Activated B cell treated with CpG ODN at 0.5 μM for 24 hours (primary cell): ENCODE data around the gene ERN1. TPM values are rescaled to one million over a fixed set of nuclear protein-coding genes. Genes with fewer than 3 reads are reported as not detected.

Experiments used
- ATAC-seq: fragments of 200-7000 bp; cut with Tn5 transposase; one replicate; pipeline ENCODE4 v1.10.0; 2021; ENCODE audit warnings: low read depth, mild to moderate bottlenecking, moderate library complexity
- CTCF ChIA-PET: fragments of 350-600 bp; sonication (Branson Sonifier 250); formaldehyde crosslinking; loops from one replicate; lab custom pipeline; 2021; ENCODE audit warnings: antibody characterized with exemption; lab: Charles Lee
- POLR2A ChIA-PET: fragments of 350-600 bp; sonication (Branson Sonifier 250); formaldehyde crosslinking; loops from one replicate; lab custom pipeline; 2021; ENCODE audit warnings: antibody characterized with exemption; lab: Charles Lee
- DNase-seq: peaks from one replicate; pipeline ENCODE4 v3.0.0; 2022
- H3K27ac Mint-ChIP-seq: one replicate; pipeline ENCODE4 v1.8.0; 2020; ENCODE audit warnings: mixed read lengths
- H3K27me3 Mint-ChIP-seq: one replicate; pipeline ENCODE4 v1.8.0; 2021; ENCODE audit warnings: mixed read lengths
- H3K36me3 Mint-ChIP-seq: one replicate; pipeline ENCODE4 v1.8.0; 2021; ENCODE audit warnings: low read depth, mixed read lengths
- H3K4me1 Mint-ChIP-seq: one replicate; pipeline ENCODE4 v1.8.0; 2021; ENCODE audit warnings: mixed read lengths
- H3K4me3 Mint-ChIP-seq: one replicate; pipeline ENCODE4 v1.8.0; 2020; ENCODE audit warnings: mild to moderate bottlenecking, mixed read lengths
- H3K9me3 Mint-ChIP-seq: one replicate; pipeline ENCODE4 v1.8.0; 2020; ENCODE audit warnings: mixed read lengths
- intact Hi-C: fragments of 100-400 bp; cut with micrococcal nuclease; formaldehyde crosslinking; loops from one replicate; pipeline ENCODE4 v1.15.1; 2024
- total RNA-seq: library from RNA; stranded (reverse); gene quantifications from 2 replicates; pipeline ENCODE4 v1.2.3, GENCODE V29; 2022
- TF ChIP-seq, protein P1 (sequence below): fragments of 200-600 bp; IDR thresholded peaks from one replicate; pipeline ENCODE4 v1.8.0; 2022; ENCODE audit warnings: antibody characterized with exemption, mild to moderate bottlenecking

Gene ERN1
- total RNA-seq, 1 donor from 2014 or later, result 12.9 TPM

DNA sequence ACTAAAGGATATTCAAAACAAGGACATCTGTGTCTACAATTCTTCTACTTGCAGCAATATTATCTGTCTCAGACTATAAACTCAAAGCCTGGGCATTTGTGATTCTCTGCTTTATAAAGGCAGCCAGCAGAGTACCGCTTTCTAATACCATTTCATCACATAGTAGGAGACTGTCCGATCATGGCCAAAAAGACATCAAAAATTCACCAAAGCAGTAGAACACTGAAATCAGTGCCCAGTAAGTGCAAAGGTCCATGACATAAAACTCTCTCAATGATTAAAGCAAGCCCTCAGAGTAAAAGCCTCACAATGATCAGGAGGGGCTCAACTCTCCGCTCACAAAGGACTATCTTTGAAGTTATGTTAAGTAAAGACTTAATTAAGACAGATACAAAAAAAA, 23.0 kb downstream of the ERN1 start:
- ChIA-PET POLR2A (no interaction called here), CTCF (interaction anchor here (0.9 kb wide), 1 partner anchor 27 kb away, joined by 3 read pairs; no protein-coding TSS in a partner anchor)
- DNase-seq (no peak), ATAC-seq (no peak)
- Mint-ChIP-seq H3K4me3 (no peak overlapping the region), H3K4me1 (peaks cover 2% of the 10 kb centered on the region), H3K9me3 (no peaks in the 10 kb centered on the region), H3K36me3 (no peaks in the 10 kb centered on the region), H3K27ac (no peak overlapping the region), H3K27me3 (no peaks in the 10 kb centered on the region)
- intact Hi-C loops, result no loop called here
- TF ChIP-seq, protein P1, sequence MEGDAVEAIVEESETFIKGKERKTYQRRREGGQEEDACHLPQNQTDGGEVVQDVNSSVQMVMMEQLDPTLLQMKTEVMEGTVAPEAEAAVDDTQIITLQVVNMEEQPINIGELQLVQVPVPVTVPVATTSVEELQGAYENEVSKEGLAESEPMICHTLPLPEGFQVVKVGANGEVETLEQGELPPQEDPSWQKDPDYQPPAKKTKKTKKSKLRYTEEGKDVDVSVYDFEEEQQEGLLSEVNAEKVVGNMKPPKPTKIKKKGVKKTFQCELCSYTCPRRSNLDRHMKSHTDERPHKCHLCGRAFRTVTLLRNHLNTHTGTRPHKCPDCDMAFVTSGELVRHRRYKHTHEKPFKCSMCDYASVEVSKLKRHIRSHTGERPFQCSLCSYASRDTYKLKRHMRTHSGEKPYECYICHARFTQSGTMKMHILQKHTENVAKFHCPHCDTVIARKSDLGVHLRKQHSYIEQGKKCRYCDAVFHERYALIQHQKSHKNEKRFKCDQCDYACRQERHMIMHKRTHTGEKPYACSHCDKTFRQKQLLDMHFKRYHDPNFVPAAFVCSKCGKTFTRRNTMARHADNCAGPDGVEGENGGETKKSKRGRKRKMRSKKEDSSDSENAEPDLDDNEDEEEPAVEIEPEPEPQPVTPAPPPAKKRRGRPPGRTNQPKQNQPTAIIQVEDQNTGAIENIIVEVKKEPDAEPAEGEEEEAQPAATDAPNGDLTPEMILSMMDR, result no peak

DNA sequence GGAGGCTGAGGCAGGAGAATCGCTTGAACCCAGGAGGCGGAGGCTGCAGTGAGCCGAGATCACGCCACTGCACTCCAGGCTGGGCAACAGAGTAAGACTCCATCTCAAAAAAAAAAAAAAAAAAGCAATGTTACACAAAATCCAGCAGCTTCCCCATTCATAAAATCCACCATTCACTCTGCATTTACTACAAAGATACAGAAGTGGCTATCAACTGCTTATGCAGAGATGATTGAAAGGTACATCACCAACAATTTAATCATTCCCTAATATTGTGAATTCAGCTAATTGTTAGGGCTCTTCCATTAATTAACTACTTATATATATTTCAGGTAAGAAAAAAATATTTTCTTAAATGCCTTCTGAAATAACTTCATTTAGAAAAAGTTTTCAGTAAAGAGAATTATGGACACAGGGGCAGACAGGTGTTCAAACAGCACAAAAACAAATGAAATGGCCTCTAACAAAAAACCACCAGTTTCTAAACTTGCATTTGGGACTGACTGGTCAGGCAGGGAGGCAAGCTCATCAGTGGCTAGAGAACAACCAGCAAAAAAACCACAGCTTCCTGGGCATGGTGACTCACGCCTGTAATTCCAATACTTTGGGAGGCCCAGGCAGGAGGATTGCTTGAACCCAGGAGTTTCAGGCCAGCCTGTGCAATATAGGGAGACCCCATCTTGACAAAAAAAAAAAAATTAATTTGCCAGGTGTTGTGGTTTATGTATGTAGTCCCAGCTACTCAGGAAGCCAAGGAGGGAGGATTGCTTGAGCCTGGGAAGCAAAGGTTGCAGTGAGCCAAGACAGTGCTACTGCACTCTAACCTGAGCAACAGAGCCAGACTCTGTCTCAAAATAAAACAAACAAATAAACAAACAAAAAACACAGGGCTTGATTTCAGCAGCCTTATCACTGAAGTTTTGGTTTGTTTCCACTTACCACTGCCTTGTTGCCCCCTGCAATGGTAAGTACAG, 26.3 kb downstream of the ERN1 start:
- intact Hi-C loops, result no loop called here
- DNase-seq, result no peak
- CTCF ChIA-PET, result interaction anchor here (0.6 kb wide), 1 partner anchor 30 kb away, joined by 4 read pairs; no protein-coding TSS in a partner anchor
- no peak for ATAC-seq
- Mint-ChIP-seq H3K27me3 (no peaks in the 10 kb centered on the region), H3K27ac (no peak overlapping the region), H3K36me3 (no peaks in the 10 kb centered on the region), H3K4me3 (no peak overlapping the region), H3K9me3 (no peaks in the 10 kb centered on the region), H3K4me1 (no peaks in the 10 kb centered on the region)
- TF ChIP-seq, protein P1, result no peak
- POLR2A ChIA-PET, result interaction anchor here (0.6 to 0.9 kb wide), 2 partner anchors 25 to 354 kb away, joined by 3 read pairs; no protein-coding TSS in a partner anchor

DNA sequence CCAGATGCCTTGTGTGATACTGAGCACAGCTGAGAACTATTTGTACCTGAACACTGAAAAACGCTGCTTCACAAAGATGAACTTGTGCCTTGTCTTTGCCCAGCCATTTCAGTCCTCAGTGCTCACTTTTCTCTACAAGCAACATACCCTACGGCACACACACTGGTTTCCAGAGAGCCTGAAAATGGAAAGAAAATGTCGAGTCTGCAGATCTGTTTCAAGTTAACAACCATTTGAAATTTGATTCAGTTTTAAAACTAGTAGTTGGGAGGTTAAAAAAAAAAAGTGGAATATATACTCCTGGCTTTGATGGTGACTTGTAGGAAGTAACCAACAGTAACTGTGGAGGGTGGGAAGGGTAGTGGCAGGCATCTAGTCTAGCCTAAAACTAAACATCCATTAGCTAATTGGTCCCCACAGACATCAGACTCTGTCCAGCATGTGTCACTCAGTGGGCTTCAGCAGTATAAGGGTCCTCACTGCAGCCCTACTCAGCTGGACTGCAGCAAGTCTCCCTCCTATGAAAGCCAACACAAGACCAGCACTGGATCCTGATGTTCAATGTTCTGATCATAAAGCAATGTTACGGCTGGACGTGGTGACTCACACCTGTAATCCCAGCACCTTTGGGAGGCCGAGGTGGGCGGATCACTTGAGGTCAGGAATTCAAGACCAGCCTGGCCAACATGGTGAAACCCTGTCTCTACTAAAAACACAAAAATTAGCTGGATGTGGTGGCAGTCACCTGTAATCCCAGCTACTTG, 27.1 kb downstream of the ERN1 start:
- no peak overlapping the region for H3K27ac Mint-ChIP-seq
- no peak for ATAC-seq
- H3K9me3 Mint-ChIP-seq, result no peaks in the 10 kb centered on the region
- intact Hi-C loops, result no loop called here
- H3K27me3 Mint-ChIP-seq, result no peaks in the 10 kb centered on the region
- CTCF ChIA-PET, result no interaction called here
- DNase-seq, result no peak
- no peaks in the 10 kb centered on the region for H3K4me1 Mint-ChIP-seq
- H3K4me3 Mint-ChIP-seq, result no peak overlapping the region
- TF ChIP-seq, protein P1, result no peak
- H3K36me3 Mint-ChIP-seq, result no peaks in the 10 kb centered on the region
- POLR2A ChIA-PET, result interaction anchor here (0.6 to 0.9 kb wide), 2 partner anchors 24 to 353 kb away, joined by 3 read pairs; no protein-coding TSS in a partner anchor

DNA sequence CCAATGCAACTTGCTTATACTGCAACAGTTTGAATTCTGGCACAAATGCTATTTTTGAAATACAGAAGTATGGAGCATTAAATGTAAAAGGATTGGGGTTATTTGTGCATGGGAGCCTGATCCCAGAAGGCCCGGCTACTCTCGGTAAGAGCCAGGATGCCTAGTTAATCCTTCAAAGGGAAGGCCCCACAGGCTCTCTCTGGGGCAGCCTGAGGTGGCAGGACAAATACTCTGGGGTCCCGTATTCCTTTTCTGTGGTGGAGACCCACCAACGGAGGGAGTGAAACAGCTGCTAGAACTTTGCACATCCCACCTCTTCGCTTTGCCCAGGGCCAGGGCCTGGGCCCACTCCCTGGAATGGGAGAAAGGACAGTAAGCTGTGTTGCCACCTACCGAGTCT, 30.4 kb downstream of the ERN1 start:
- Mint-ChIP-seq H3K9me3 (no peaks in the 10 kb centered on the region), H3K4me3 (no peak overlapping the region), H3K4me1 (peaks cover 4% of the 10 kb centered on the region), H3K27me3 (no peaks in the 10 kb centered on the region), H3K27ac (no peak overlapping the region), H3K36me3 (peaks cover 10% of the 10 kb centered on the region)
- TF ChIP-seq, protein P1, result no peak
- intact Hi-C loops, result no loop called here
- POLR2A ChIA-PET, result no interaction called here
- DNase-seq, result no peak
- no peak for ATAC-seq
- CTCF ChIA-PET, result no interaction called here
